ENCODE measurements around the gene HABP4. TPM values are rescaled to one million over a fixed set of nuclear protein-coding genes. Genes with fewer than 3 reads are reported as not detected.

HABP4 gene
- total and polyA plus RNA-seq, 10 of the 15 experiments (the other 5 are each of a cell fraction or from before 2014, with no cell fraction given), result 1.6 to 15.4 (median 11.6) TPM

GRCh38 chr9:96498796-96499195, 48.8 kb downstream of the HABP4 start:
- H3K27me3 ChIP-seq (replicated peaks in 1 of 2; ENCODE audit: control insufficient read depth in 2 of 2, insufficient read depth in 2 of 2, low read length in 1 of 2), result no peaks in the 10 kb centered on the region
- H3K9ac ChIP-seq (ENCODE audit: control insufficient read depth, insufficient read depth, low read length), result no peak overlapping the region
- no peak for FAIRE-seq
- no peak overlapping the region for H3K4me3 ChIP-seq
- CTCF ChIA-PET, result interaction anchor here (1.1 kb wide), 1 partner anchor 57 kb away, joined by 3 read pairs; no protein-coding TSS in a partner anchor
- RAD21 ChIA-PET (ENCODE audit: unreplicated experiment), result no interaction called here
- H2AFZ ChIP-seq (ENCODE audit: control insufficient read depth, low read depth, low read length), result no peak overlapping the region
- H3K4me1 ChIP-seq (ENCODE audit: control insufficient read depth, insufficient read depth, low read length), result no peaks in the 10 kb centered on the region
- no peak for ATAC-seq
- WGBS (ENCODE audit: insufficient coverage, insufficient replicate concordance, low lambda C conversion rate, missing lambda C conversion rate), result 66% methylated on average over 7 of the region's 7 CpGs
- H3K9me3 ChIP-seq (replicated peaks; ENCODE audit: control insufficient read depth, insufficient read depth, low read length), result no peaks in the 10 kb centered on the region
- no peak overlapping the region for H3K4me2 ChIP-seq (ENCODE audit: control insufficient read depth, insufficient read depth)
- no peaks in the 10 kb centered on the region for H3K79me2 ChIP-seq (ENCODE audit: control insufficient read depth, insufficient read depth, low read length)
- BruUV-seq (replicated peaks), result no TSS peak
- SMC1A ChIA-PET (ENCODE audit: uncharacterized antibody, unreplicated experiment), result interaction anchor here (0.9 kb wide), 1 partner anchor 45 kb away, joined by 3 read pairs; no protein-coding TSS in a partner anchor
- intact Hi-C loops (cut with micrococcal nuclease; ENCODE audit: unreplicated experiment) (no loop called here), in situ Hi-C loops (cut with MboI) (no loop called here)
- POLR2A ChIA-PET, result no interaction called here
- no peak for DNase-seq (ENCODE audit: low read depth, low spot score)
- H3K36me3 ChIP-seq (ENCODE audit: control insufficient read depth in 2 of 2, insufficient read depth in 2 of 2, low read length in 1 of 2), result no peaks in the 10 kb centered on the region
- H4K20me1 ChIP-seq (ENCODE audit: control insufficient read depth, insufficient read depth), result no peaks in the 10 kb centered on the region
- H3K27ac ChIP-seq (ENCODE audit: control insufficient read depth, insufficient read depth), result no peak overlapping the region
- TF ChIP-seq KLF5 (IDR thresholded peaks at IDR 0.05; ENCODE audit: partially characterized antibody) (no peak), MLLT1 (IDR thresholded peaks at IDR 0.05) (no peak), NFXL1 (IDR thresholded peaks at IDR 0.05; ENCODE audit: borderline replicate concordance) (no peak), PRDM15 (CRISPR knock-in tag; IDR thresholded peaks at IDR 0.05) (no peak), ZBTB33 (IDR thresholded peaks at IDR 0.05) (no peak), ZNF592 (IDR thresholded peaks at IDR 0.05) (no peak), ATF7 (IDR thresholded peaks at IDR 0.05; ENCODE audit: low read depth) (no peak), BCL11A (IDR thresholded peaks at IDR 0.05; ENCODE audit: low read depth, low read length) (no peak), MTA3 (IDR thresholded peaks at IDR 0.05; ENCODE audit: borderline replicate concordance, low read length) (no peak), SRF (IDR thresholded peaks at IDR 0.05; ENCODE audit: low read depth in 2 of 2, low read length in 2 of 2) (no peak), MTA2 (IDR thresholded peaks at IDR 0.05; ENCODE audit: low read depth) (no peak), YBX1 (IDR thresholded peaks at IDR 0.05) (no peak), FOS (IDR thresholded peaks at IDR 0.05; ENCODE audit: borderline replicate concordance, extremely low read depth, insufficient read length) (no peak), NFYA (IDR thresholded peaks at IDR 0.05; ENCODE audit: borderline replicate concordance, low read depth, low read length) (no peak)

Measured in GM12878 (cell line).